NCI-H2196 (cell line): Measurements from ENCODE around the gene RUVBL1.
A peak's percentile ranks its signal among the peaks of the same experiment; 100 is the strongest.

ENCODE experiments used
- DNase-seq: peaks from one replicate; lab custom pipeline; 2025; ENCODE audit not compliant: unreplicated experiment; lab: John Stamatoyannopoulos, UW

Gene RUVBL1

DNA sequence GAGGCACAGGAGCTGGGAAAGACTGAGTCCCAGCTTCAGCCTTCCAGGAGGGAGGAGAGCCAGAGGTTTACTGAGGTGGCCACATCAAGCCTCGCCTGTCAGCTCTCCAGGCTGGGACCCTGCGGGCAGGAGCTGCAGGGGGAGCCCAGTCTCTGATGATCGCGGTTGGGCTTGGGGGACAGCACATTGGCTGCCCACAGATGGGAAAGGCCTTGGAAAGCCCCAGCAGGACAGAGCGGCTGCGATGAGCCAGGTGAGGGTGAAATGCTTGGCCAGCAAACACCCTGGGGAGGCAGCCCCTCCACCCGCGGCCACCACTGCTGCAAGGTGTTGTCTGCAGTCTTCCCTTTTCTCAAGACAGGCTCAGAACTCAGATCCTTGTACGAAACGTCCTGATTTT, 40.2 kb downstream of the RUVBL1 start:
- DNase-seq = no peak

GRCh38 chr3:128082546-128082945, 41.1 kb downstream of the RUVBL1 start:
- no peak for DNase-seq

DNA sequence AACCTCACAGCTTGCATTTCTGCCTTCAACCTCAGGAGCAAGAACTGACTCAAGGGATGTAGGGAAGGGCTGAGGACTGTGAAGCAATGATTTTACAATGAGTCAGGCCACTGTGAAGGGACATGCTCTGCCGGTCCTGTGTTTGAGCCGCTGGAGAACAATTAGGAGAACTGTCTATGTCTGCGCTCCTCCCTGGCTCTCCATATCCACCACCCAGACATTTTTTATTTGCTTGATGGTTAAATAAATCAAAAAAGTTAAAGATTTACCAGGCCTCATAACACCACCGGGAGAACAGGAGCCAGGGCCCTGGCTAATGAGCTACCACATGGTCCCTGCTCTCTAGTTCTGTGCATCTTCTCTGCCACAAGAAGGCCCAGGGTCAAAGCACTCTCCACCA, 41.8 kb downstream of the RUVBL1 start:
- no peak for DNase-seq

DNA sequence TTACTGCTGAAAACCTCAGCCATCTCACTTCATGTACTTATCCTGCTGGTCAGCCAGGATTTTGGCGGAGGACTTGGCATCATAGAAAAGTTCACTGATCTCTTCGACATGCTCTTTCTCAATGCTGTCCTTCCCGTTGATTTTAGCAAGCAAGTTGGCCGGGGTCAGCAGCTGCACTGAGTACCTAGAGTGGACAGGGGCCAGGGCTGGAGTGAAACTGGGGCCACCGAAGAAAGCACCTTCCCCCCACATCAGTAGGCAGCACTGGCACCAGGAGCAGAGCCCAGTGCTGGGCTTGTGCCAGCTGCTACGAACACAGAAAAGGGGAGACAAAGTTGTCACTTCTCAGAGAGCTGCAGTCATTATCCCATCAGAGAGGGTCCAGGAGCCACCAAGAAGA, 42.4 kb downstream of the RUVBL1 start:
- no peak for DNase-seq

GRCh38 chr3:128080323-128081080, 43.1 kb downstream of the RUVBL1 start:
- no peak for DNase-seq

- DNase-seq = no peak
Observed at GRCh38 chr3:128079823-128080222, 43.8 kb downstream of the RUVBL1 start.

DNA sequence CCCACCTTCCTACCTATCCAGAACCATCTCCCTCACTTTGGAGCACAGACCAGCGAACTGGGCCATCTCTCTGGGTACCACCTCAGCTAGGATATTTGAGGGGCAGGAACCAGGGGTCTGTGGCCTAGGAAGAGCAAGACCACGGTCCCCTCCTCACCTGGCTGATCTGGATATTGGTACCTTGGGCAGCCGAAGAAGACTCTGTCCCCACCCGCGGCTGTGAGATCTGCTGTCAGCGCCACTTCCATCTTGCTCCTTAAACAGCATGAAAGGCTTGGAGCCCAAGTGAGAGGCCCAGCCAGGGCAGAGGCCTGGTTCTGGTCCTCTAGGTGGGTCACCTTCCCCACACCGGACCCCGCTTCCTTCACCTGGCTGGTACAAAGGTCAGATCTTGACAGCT, 44.7 kb downstream of the RUVBL1 start:
- no peak for DNase-seq

GRCh38 chr3:128078322-128078721, 45.3 kb downstream of the RUVBL1 start:
- DNase-seq = no peak

- no peak for DNase-seq
Observed at GRCh38 chr3:128077665-128078064, 45.9 kb downstream of the RUVBL1 start.

DNA sequence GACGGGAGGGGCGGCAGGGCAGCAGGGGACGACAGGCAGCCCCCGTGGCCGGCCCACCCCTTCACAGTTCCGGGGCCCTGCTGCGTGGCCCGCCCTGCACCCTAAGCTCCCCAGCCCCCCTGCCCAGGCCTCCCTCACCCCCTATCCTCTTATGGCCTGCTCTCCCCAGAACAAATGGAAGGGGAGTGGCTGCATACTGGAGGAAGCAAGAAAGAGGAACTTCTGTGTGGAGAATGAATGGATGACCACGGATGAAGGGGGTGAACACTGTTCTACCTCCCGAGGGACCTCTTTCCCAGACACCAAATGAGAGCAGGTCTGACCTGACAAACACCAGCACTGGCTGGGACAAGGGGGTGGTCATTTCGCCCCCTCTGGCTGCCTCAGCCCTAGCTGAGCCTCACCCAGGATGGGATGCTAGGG, 46.4 kb downstream of the RUVBL1 start:
- DNase-seq = no peak

- no peak for DNase-seq
Observed at GRCh38 chr3:128076483-128077201, 47.0 kb downstream of the RUVBL1 start.

DNA sequence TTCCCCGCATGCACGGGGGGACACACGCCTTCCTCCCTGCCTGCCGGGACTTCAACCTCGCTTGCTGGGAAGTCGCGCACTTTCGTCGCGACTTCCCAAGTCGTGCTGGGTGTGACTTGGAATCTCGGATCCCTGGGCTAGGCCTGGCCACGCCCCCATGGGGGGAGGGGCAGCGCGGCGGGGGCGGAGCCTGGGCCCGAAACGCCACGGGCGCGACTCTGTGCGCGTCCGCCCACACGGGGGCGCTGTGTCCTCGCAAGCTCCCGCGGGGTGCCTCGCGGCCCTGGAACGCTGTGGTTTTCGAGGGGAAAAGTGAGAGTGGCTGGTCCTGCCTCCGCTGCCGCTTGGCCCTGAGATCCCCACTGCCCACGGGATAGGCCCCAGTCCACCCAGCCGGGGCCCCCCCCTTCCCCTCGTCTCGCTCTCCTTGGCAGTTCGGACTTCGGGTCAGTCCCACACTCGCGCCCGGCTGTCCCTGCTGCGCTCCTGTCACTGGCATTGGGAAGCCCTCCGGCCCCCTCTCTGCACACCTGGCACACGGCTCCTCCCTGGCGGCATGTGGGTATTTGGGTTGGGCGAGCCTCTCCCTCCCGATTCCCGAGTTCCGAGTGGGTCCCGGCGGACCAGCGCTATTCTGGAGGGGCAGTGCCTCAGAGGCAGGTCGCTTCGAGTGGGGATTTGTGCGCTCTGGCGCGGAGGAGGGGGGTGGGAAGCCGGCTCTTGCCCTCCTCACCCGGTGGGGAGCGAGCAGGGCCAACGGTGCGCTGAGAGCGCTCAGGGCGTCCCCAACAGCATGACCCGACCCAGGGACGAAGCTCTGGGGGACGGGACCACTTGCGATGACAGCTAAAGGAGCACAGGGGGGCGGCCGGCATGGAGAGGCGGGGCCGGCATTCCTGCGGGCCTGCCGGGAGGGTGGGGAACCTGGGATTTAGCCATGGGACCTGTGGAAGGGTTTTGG, 47.8 kb downstream of the RUVBL1 start:
- DNase-seq = peak; percentile 98

GRCh38 chr3:128074851-128075521, 48.6 kb downstream of the RUVBL1 start:
- peak; percentile 75 for DNase-seq

GRCh38 chr3:128073807-128074206, 49.8 kb downstream of the RUVBL1 start:
- DNase-seq = no peak

DNA sequence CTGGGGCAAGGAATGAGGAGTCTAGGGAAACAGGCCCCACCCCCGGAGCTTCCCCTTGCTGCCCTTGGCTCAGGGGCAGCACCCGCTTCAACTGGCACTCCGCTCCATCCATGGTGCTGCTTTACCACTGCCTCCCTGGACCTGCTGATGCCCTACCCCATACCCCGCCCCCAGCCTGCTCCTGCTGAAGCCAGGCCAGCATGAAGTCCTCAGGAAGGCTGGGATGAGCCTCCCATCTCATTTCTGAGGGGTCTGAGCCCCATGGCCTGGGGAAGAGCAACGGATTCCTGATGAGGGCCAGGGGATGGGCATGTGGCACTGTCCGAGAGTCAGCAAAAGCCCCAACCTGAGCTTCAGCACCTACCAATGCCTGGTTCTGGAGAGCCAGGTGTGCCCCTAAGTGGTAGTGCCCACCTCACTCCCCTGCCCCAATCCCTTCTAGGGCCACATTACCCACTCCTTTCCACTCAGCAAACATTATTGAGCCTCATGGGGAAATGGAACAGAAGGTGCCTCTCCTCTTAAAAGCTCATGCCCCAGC, 50.4 kb downstream of the RUVBL1 start:
- DNase-seq = no peak

DNA sequence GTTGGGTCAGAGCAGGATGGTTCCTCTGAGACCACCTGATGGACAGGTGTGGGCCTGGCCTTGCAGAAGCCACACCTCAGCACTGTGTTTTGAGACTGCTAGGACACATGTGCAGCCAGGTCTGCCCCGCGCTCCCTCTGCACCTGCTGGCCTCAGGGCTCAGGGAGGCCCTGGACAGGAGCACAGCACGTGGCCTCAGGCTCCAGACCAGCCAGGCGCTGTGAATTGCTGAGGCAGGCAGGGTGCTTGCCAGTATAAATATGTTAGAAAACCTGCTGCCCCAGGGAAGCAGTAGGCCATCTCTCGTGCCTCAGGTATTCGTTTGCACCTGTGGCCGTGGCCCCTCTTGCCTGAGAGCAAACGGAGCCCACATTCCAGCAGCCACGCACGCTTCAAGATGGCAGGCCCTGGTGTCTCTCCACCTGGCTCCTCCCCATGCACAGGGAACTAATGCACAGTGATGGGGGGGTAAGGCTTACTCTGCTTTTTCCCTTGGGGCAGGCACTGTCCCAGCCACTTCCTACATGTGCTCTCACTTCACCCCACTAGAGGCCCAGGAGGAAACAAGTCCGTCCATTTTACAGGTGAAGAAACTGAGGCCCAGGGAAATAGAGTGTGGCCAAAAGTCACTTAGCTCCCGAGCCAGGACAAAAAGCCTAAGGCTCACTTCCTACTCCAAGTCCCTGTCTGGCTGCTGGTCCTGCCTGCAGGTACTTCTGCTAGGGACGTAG, 51.0 kb downstream of the RUVBL1 start:
- DNase-seq = no peak

DNA sequence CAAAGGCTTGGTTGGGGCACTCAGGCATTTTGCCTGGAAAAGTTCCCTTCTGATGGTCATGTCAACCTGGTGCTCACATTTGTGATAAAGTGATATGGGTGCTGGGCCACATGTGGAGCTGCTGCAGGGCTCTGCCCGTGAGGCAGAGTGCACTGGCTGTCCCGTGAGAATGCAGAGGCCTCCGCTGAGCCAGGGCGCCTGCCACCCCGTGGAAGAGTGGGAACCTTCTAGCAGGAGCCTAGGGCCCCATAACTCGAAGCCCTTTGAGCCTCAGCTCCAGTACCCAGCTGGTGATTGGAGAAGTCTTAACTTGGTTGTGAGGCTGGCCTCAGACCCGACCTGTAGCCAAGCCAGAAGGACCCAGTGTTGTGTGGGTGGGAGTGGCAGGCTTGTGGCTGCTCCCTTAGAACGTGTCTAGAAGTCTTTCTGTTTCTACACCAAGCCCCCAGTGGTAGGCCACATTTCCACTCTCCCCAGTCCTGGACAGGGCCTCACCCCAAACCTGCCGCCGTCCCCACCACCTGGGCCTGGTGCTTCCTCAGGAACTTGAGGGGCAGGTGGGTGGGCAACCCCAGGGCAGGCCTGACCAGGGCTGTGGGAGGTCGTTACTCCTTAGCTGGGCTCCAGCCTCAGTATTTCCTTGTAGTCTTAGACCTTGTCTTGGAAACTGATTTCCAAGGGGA, 51.7 kb downstream of the RUVBL1 start:
- no peak for DNase-seq

DNA sequence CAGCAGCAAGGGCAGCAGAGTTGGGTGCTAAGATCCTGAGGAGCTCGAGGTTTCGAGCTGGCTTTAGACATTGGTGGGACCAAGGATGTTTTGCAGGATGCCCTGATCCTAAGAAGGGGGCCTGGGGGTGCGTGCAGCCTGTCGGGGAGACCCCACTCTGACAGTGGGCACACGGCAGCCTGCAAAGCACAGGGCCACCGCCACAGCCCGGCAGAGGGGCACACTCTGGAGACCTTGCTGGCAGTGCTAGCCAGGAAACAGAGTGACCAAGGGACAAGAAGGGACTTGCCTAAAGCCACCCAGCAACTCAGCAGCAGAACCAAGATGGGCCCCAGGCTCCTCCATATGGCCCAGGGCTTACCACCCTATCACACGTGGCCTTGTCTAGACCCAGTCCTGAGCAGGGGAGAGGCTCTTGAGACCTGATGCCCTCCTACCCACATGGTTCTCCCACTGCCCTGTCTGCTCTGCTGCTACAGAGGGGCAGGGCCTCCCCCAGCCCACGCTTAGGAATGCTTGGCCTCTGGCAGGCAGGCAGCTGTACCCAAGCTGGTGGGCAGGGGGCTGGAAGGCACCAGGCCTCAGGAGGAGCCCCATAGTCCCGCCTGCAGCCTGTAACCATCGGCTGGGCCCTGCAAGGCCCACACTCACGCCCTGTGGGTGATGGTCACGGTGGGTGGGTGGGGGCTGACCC, 52.6 kb downstream of the RUVBL1 start:
- DNase-seq = no peak

- DNase-seq = no peak
Observed at GRCh38 chr3:128069271-128069670, 54.3 kb downstream of the RUVBL1 start.
